IPS-20b (cell line): ENCODE data around the gene BCAM.
"Not testable (repeated sequence)": the region's sequence is repeated elsewhere in the genome, so short reads cannot be mapped to it uniquely, and the experiment has no call there.

Source experiments
- H3K27ac ChIP-seq: one replicate; pipeline ENCODE4 v1.5.1; 2013; ENCODE audit warnings: low read length
- H3K27me3 ChIP-seq: 2 replicates; pipeline ENCODE4 v1.6.1; 2013; ENCODE audit warnings: mild to moderate bottlenecking, low read length, inconsistent platforms; ENCODE audit not compliant: insufficient read depth
- H3K36me3 ChIP-seq: 2 replicates; pipeline ENCODE4 v1.6.1; 2013; ENCODE audit warnings: low read depth, mild to moderate bottlenecking, inconsistent platforms, low read length, moderate library complexity; ENCODE audit not compliant: insufficient read depth
- H3K4me1 ChIP-seq: 2 replicates; pipeline ENCODE4 v1.6.1; 2013; ENCODE audit warnings: mild to moderate bottlenecking, control low read depth, inconsistent platforms, low read length, moderate library complexity; ENCODE audit not compliant: insufficient read depth
- H3K4me3 ChIP-seq: 2 replicates; pipeline ENCODE4 v1.5.1; 2013; ENCODE audit warnings: mild to moderate bottlenecking, low read length, inconsistent platforms
- H3K9ac ChIP-seq: 2 replicates; pipeline ENCODE4 v1.6.1; 2013; ENCODE audit warnings: low read depth, mild to moderate bottlenecking, inconsistent platforms, low read length, moderate library complexity
- H3K9me3 ChIP-seq: 2 replicates; pipeline ENCODE4 v1.6.1; 2013; ENCODE audit warnings: mild to moderate bottlenecking, low read depth, low read length, inconsistent platforms; ENCODE audit not compliant: insufficient read depth

BCAM gene

DNA sequence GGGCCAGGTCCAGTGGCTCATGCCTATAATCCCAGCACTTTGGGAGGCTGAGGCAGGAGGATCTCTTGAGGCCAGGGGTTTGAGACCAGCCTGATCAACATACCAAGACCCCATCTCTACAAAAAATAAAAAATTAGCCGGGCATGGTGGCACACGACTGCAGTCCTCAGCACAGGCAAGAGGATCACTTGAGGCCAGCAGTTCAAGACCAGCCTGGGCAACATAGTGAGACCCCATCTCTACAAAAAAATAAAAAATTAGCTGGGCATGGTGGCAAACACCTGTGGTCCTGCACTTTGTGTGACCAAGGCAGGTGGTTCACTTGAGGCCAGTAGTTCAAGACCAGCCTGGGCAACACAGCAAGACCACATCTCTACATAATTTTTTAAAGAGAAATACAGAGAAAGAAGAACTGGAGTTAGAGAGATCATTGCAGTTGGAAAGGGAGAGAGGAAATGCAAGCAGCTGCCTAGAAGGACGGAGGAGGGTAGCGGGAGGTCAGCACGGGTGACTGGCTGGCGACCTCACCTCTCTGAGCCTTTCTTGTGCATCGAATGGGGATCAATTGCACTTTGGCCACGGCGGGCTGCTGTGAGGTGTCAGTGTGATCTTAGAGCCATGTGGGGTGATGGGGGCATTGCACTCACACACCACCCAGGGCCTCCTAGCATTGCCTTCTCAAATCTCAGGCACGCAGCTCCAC is 13.9 kb downstream of the BCAM start:
- H3K9ac ChIP-seq = no peak overlapping the region
- peaks cover 43% of the 10 kb centered on the region for H3K27me3 ChIP-seq

DNA sequence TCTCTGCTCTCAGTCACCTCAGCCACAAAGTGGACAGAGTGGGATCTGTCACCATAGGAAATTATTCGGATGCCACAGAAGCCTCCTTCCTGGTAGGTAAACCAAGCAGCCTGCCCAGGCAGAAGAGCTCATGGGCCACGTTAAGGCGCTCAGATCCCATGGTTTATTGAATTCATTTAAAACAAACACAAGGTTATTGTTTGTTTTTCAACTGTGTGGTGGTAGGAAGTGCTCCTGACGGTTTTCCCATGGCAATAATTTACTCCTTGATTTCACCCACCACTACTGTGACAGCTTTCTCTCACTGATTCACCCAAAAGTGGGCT is 14.4 kb downstream of the BCAM start:
- no peak overlapping the region for H3K9ac ChIP-seq
- no peaks in the 10 kb centered on the region for H3K4me1 ChIP-seq
- H3K27me3 ChIP-seq = peaks cover 43% of the 10 kb centered on the region
- no peak overlapping the region for H3K4me3 ChIP-seq
- no peak overlapping the region for H3K27ac ChIP-seq
- no peaks in the 10 kb centered on the region for H3K9me3 ChIP-seq
- no peaks in the 10 kb centered on the region for H3K36me3 ChIP-seq

More for the DNA sequence above, 13.9 kb downstream of the BCAM start:
- no peak overlapping the region for H3K4me3 ChIP-seq
- H3K36me3 ChIP-seq = no peaks in the 10 kb centered on the region
- no peaks in the 10 kb centered on the region for H3K9me3 ChIP-seq
- no peak overlapping the region for H3K27ac ChIP-seq
- no peaks in the 10 kb centered on the region for H3K4me1 ChIP-seq

DNA sequence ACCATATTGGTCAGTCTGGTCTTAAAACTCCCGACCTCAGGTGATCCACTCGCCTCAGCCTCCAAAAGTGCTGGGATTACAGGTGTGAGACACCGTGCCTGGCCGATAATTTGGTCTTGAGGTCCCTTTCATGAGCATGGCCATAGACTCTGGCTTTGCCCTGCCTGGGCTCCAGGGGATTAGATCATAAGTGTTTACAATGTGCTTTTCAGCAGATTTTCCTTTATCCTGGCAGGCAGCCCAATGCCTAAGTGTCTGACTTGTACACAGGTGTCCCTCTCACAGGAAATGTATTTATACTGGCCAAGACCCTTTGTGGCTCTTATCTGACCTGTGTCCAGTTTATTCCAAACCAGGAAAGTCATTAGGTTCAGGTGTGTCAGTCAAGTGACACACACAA is 15.9 kb downstream of the BCAM start:
- H3K27ac ChIP-seq = no peak overlapping the region
- no peaks in the 10 kb centered on the region for H3K36me3 ChIP-seq
- no peaks in the 10 kb centered on the region for H3K4me1 ChIP-seq
- peaks cover 54% of the 10 kb centered on the region for H3K27me3 ChIP-seq
- H3K9me3 ChIP-seq = no peaks in the 10 kb centered on the region
- no peak overlapping the region for H3K4me3 ChIP-seq
- no peak overlapping the region for H3K9ac ChIP-seq

DNA sequence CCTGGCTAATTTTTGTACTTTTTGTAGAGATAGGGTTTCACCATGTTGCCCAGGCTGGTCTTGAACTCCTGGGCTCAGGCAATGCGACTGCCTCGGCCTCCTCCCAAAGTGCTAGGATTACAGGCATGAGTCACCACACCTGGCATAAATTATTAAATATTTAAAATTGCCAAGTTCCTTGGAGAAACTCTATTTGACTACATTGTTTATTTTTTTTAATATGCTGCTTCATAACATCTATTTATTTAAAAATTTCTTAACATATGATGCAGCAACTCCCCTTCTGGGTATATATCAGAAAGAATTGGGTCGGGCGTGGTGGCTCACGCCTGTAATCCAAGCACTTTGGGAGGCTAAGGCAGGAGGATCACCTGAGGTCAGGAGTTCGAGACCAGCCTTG is 24.0 kb downstream of the BCAM start:
- H3K9me3 ChIP-seq, H3K27ac ChIP-seq, H3K4me1 ChIP-seq, H3K9ac ChIP-seq, H3K36me3 ChIP-seq, H3K4me3 ChIP-seq: not testable (repeated sequence)
- peaks cover 50% of the 10 kb centered on the region for H3K27me3 ChIP-seq

DNA sequence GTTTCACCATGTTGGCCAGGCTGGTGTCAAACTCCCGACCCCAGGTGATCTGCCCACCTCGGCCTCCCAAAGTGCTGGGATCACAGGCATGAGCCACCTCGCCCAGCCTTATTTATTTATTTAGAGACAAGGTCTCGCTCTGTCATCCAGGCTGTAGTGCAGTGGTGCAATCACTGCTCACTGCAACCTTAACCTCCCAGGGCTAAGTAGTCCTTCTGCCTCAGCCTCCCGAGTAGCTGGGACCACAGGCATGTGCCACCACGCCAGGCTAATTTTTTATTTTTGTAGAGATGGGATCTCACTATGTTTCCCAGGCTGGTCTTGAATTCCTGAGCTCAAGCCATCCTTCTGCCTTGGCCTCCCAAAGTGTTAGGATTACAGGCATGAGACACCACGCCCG is 25.5 kb downstream of the BCAM start:
- H3K9ac ChIP-seq, H3K4me3 ChIP-seq, H3K27ac ChIP-seq, H3K36me3 ChIP-seq, H3K9me3 ChIP-seq, H3K4me1 ChIP-seq: not testable (repeated sequence)
- peaks cover 43% of the 10 kb centered on the region for H3K27me3 ChIP-seq

DNA sequence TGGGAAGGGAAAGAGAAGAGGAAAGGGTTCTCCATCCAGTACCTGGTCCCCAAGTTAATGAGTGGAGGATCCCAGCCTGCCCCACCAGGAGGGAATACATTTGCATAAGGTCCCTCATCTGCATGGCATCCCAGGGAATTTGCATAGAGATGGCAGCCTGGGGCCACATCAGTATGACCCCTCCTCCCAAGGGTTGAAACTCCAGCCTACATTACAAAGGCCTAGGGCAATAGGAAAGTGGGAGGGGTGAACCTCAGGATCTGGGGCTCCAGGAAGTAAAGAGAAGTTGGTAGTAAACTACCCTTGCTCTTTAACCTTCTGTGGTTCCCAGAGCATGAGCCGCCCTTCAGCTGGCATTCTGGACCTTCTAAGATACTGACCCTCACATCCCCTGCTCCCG is 30.4 kb downstream of the BCAM start:
- Histone ChIP-seq H3K36me3 (no peaks in the 10 kb centered on the region), H3K4me1 (peaks cover 5% of the 10 kb centered on the region; the same call in 1 of the 2 replicates), H3K9ac (no peak overlapping the region), H3K9me3 (no peaks in the 10 kb centered on the region), H3K27ac (no peak overlapping the region), H3K27me3 (peaks cover 16% of the 10 kb centered on the region), H3K4me3 (no peak overlapping the region)

DNA sequence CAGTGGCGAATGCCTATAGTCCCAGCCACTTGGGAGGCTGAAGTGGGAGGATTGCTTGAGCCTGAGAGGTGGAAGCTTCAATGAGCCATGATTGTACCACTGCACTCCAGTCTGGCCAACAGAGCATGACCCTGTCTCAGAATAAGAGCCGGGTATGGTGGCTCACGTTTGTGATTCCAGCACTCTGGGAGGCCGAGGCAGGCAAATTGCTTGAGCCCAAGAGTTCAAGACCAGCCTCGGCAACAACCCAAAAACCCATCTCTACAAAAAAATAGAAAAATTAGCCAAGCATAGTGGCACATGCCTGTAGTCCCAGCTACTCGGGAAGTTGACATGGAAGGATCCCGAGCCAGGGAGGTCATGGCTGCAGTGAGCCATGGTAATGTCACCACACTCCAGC is 31.9 kb downstream of the BCAM start:
- H3K9ac ChIP-seq = no peak overlapping the region
- H3K9me3 ChIP-seq = no peaks in the 10 kb centered on the region
- peaks cover 8% of the 10 kb centered on the region; the same call in 1 of the 2 replicates for H3K4me1 ChIP-seq
- H3K27ac ChIP-seq = no peak overlapping the region
- peaks cover 13% of the 10 kb centered on the region for H3K27me3 ChIP-seq
- H3K36me3 ChIP-seq = no peaks in the 10 kb centered on the region
- H3K4me3 ChIP-seq = no peak overlapping the region

DNA sequence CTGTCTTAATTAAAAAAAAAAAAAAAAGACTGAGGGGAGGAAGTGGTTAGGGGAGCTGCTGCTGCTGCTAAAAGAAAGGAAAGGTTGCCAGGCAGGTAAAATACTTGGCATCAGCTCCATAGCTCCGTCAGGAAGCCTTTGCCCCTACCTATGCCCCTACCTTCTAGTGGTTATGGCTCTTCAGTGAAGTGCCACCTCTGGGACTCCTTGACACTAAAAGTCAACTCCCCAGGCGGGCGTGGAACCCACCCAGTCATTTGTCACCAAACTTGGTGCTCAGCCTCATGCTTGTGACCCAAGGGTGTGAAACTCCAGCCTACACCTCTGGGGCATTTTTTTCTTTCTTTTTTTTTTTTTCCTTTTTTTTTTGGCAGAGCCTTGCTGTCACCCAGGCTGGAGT is 32.3 kb downstream of the BCAM start:
- Histone ChIP-seq H3K4me3 (no peak overlapping the region), H3K36me3 (no peaks in the 10 kb centered on the region), H3K9me3 (no peaks in the 10 kb centered on the region), H3K4me1 (peaks cover 8% of the 10 kb centered on the region; the same call in 1 of the 2 replicates), H3K9ac (no peak overlapping the region), H3K27ac (no peak overlapping the region), H3K27me3 (peaks cover 12% of the 10 kb centered on the region)

DNA sequence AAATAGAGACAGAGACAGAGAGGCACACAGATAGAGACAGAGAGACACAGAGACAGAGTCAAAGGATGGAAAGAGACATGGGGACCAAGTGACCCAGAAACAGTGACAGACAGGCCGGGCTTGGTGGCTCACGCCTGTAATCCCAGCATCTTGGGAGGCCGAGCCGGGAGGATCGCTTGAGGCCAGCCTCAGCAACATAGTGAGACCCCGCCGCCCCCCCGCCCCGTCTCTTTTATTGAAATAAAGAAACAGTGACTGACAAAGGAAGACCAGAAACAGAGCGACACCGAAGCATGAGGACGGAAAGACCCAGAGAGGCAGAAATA is 36.3 kb downstream of the BCAM start:
- H3K27ac ChIP-seq = no peak overlapping the region
- H3K4me1 ChIP-seq = peaks cover 15% of the 10 kb centered on the region
- peak overlapping the region; percentile 76 for H3K4me3 ChIP-seq
- H3K9ac ChIP-seq = peak overlapping the region; percentile 84; the same call in 1 of the 2 replicates
- H3K9me3 ChIP-seq = no peaks in the 10 kb centered on the region
- peaks cover 4% of the 10 kb centered on the region for H3K27me3 ChIP-seq
- H3K36me3 ChIP-seq = peaks cover 6% of the 10 kb centered on the region; the same call in 1 of the 2 replicates

DNA sequence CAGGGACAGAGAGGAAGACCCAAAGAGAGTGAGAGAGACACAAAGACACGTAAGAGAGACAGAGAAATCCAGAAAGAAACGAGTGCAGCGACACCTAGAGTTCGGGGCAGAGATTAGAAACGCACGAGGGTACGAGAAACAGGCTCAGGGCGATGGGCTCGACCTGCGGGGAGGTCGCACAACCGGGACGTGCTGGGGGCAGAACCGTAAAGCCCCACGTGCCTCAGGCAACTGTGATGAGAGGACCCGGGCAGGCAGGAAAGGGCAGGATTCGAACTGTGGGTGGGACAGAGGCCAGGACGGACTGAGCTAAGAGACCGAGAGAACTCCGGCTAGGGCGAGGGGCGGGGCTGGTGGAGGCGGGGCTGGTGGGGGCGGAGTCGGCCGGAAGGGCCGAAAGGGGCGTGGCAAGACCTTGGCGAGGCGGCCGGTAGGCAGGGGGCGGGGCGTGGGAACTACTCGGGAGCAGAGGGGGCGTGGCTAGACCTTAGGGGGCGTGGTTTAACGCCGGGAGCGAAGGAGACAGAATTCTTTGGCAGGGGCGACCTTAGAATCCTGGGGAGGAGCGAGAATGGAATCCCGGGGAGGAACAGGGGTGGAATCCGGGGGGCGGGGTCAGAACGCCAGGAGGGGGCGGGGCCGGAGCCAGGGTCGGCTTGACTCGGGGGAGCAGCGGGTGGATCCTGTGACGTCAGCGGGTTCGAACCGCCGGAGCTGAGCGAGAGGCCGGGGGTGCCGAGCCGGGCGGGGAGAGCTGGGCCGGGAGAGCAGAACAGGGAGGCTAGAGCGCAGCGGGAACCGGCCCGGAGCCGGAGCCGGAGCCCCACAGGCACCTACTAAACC is 36.9 kb downstream of the BCAM start, which contains the start of gene NECTIN2:
Gene NECTIN2, plus strand, starts transcription at position 686 of the 843 bp plus-strand sequence. CDS start 229 bp downstream, outside the sequence.
- Histone ChIP-seq H3K27me3 (peaks cover 4% of the 10 kb centered on the region), H3K4me1 (peaks cover 20% of the 10 kb centered on the region), H3K9ac (peak within 1 kb of the TSS; percentile 93), H3K27ac (peak within 1 kb of the TSS; percentile 86), H3K9me3 (no peaks in the 10 kb centered on the region), H3K4me3 (peak within 1 kb of the TSS; percentile 76), H3K36me3 (peaks cover 10% of the 10 kb centered on the region; the same call in 1 of the 2 replicates)

DNA sequence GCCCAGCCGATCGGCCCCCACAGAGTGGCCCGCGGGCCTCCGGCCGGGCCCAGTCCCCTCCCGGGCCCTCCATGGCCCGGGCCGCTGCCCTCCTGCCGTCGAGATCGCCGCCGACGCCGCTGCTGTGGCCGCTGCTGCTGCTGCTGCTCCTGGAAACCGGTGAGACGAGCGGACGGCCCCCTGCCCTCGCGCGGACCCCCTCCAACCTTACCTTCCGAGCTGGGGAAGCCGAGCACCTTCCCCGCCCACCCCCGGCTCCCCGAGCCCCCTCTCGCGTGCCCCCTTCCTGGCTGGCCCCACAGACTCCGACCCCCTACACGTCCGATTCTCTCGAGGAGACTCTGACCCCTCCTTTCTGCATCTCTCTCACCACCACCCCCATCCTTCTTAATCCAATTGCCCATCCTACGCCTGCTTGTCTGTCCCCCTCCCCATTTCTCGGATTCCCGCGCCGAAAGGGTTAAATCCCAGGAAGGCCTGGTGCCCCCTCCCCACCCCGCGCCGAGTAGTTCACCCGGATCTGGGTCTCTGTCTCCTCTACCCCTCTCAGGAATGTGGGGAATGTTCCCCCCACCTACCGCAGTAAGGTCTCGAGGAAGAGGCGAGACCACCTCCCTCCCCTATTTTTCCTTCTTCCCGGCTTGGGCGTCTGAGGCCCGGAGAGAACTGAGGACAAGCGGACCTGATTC is 37.7 kb downstream of the BCAM start:
- Histone ChIP-seq H3K27me3 (peaks cover 4% of the 10 kb centered on the region), H3K4me3 (peak overlapping the region; percentile 76), H3K36me3 (peaks cover 10% of the 10 kb centered on the region; the same call in 1 of the 2 replicates), H3K9ac (peak overlapping the region; percentile 93), H3K4me1 (peaks cover 20% of the 10 kb centered on the region), H3K9me3 (no peaks in the 10 kb centered on the region), H3K27ac (peak overlapping the region; percentile 86)
